ENCODE measurements around the gene GIT1.

DNA sequence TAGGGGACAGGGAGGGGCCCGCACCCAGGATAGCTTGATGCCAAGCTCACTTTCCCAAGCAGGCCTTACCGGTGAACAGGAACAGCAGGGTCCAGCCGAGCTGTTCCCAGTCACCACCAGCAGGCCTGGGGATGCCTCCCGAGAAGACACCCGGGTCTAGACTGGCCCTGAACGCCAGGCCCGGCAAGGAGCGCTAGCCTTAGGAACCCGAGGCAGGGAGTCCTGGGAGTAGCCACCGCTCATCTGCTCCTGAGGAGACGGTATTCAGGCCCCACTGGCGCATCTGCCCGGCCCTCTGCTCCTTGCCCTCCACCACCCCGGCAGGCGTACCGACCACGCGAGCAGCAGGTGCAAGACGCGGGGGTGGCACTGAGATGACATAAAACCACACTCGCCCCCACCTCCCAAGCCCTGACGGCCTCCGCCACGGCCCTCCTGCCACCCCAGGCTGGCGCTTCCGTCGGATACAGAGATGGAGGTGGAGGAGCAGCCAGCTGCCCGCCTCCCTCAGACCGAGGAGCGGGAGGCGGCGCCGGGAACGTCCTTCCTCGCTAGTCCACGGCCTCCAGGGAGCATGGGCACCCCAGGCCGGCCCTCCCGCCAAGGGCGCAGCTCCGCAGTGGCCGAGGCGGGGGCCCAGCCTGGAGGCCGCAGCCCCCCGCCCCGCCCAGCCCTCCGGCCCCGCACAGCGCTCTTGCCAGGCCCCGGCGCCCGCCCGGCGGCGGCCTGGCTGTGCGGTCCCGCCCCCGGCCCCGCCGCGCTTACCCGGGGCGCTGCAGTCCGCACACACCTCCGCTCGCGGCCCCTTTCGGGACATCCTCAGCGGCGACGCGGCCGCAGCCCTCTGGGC is 661 bp downstream of the GIT1 start:
- TF ChIP-seq CTCF (IDR thresholded peaks at IDR 0.05) (peak in 1 of 4 experiments; percentile 11), POLR2A (IDR thresholded peaks at IDR 0.05) (no peak), EP300 (IDR thresholded peaks at IDR 0.05) (no peak), POLR2AphosphoS5 (IDR thresholded peaks at IDR 0.05) (peak in 1 of 4 donors; percentile 27)
